ENCODE results near the gene SUSD4. TPM values are rescaled to one million over a fixed set of nuclear protein-coding genes. Genes with fewer than 3 reads are reported as not detected.

SUSD4 gene
- total RNA-seq, 3 donors from 2014 or later (not counting 1 experiment from before 2014, with no cell fraction given), result 0.60 to 1.1 TPM; not detected in 1

GRCh38 chr1:223299553-223299952, 64.4 kb downstream of the SUSD4 start:
- Mint-ChIP-seq H3K4me3 (no peak overlapping the region), H3K9me3 (peaks cover 0 to 5% of the 10 kb centered on the region in 2 donors), H3K36me3 (peaks cover 6% of the 10 kb centered on the region), H3K4me1 (peaks cover 5 to 9% of the 10 kb centered on the region in 2 donors), H3K27me3 (ENCODE audit: low read depth in 2 of 2) (no peaks in the 10 kb centered on the region), H3K27ac (no peak overlapping the region)
- DNase-seq (no peak), ATAC-seq (no peak)
- intact Hi-C loops (cut with micrococcal nuclease), result no loop called here
- WGBS (ENCODE audit: insufficient coverage), result 54% methylated on average over 1 of the region's 1 CpG
- Histone ChIP-seq H3K9me3 (ENCODE audit: control insufficient read depth, insufficient read depth, low read length) (peaks cover 7% of the 10 kb centered on the region), H3K27me3 (ENCODE audit: control insufficient read depth, insufficient read depth, low read length) (no peaks in the 10 kb centered on the region), H3K4me1 (ENCODE audit: control insufficient read depth, insufficient read depth, low read length) (no peaks in the 10 kb centered on the region), H3K4me3 (ENCODE audit: low read length) (no peak overlapping the region), H3K36me3 (ENCODE audit: control insufficient read depth, insufficient read depth, low read length) (no peaks in the 10 kb centered on the region), H3K27ac (ENCODE audit: low read length) (no peak overlapping the region)
- no peak for TF ChIP-seq CTCF (IDR thresholded peaks at IDR 0.05)

GRCh38 chr1:223298701-223299100, 65.3 kb downstream of the SUSD4 start:
- intact Hi-C loops (cut with micrococcal nuclease), result no loop called here
- no peaks in the 10 kb centered on the region for H3K27me3 Mint-ChIP-seq (ENCODE audit: low read depth in 2 of 2)
- Histone ChIP-seq H3K27me3 (ENCODE audit: control insufficient read depth, insufficient read depth, low read length) (no peaks in the 10 kb centered on the region), H3K4me3 (ENCODE audit: low read length) (no peak overlapping the region), H3K36me3 (ENCODE audit: control insufficient read depth, insufficient read depth, low read length) (no peaks in the 10 kb centered on the region), H3K4me1 (ENCODE audit: control insufficient read depth, insufficient read depth, low read length) (no peaks in the 10 kb centered on the region), H3K9me3 (ENCODE audit: control insufficient read depth, insufficient read depth, low read length) (peaks cover 7% of the 10 kb centered on the region), H3K27ac (ENCODE audit: low read length) (no peak overlapping the region)
- WGBS (ENCODE audit: insufficient coverage), result 77% methylated on average over 5 of the region's 5 CpGs
- no peak overlapping the region for H3K27ac Mint-ChIP-seq
- no peak for TF ChIP-seq CTCF (IDR thresholded peaks at IDR 0.05)
- no peak overlapping the region for H3K4me3 Mint-ChIP-seq
- H3K4me1 Mint-ChIP-seq, result peaks cover 5 to 9% of the 10 kb centered on the region in 2 donors
- no peak for ATAC-seq
- no peak for DNase-seq
- peaks cover 6% of the 10 kb centered on the region for H3K36me3 Mint-ChIP-seq
- peaks cover 0 to 3% of the 10 kb centered on the region in 2 donors for H3K9me3 Mint-ChIP-seq

GRCh38 chr1:223297800-223298199, 66.2 kb downstream of the SUSD4 start:
- Histone ChIP-seq H3K36me3 (ENCODE audit: control insufficient read depth, insufficient read depth, low read length) (no peaks in the 10 kb centered on the region), H3K27ac (ENCODE audit: low read length) (no peak overlapping the region), H3K9me3 (ENCODE audit: control insufficient read depth, insufficient read depth, low read length) (no peaks in the 10 kb centered on the region), H3K27me3 (ENCODE audit: control insufficient read depth, insufficient read depth, low read length) (no peaks in the 10 kb centered on the region), H3K4me3 (ENCODE audit: low read length) (no peak overlapping the region), H3K4me1 (ENCODE audit: control insufficient read depth, insufficient read depth, low read length) (no peaks in the 10 kb centered on the region)
- H3K36me3 Mint-ChIP-seq, result no peaks in the 10 kb centered on the region
- ATAC-seq (no peak), DNase-seq (no peak)
- intact Hi-C loops (cut with micrococcal nuclease), result no loop called here
- H3K27ac Mint-ChIP-seq, result no peak overlapping the region
- peaks cover 5 to 9% of the 10 kb centered on the region in 2 donors for H3K4me1 Mint-ChIP-seq
- H3K9me3 Mint-ChIP-seq, result no peaks in the 10 kb centered on the region
- no peak overlapping the region for H3K4me3 Mint-ChIP-seq
- H3K27me3 Mint-ChIP-seq (ENCODE audit: low read depth in 2 of 2), result peaks cover 0 to 5% of the 10 kb centered on the region in 2 donors
- 88% methylated on average over 1 of the region's 1 CpG for WGBS (ENCODE audit: insufficient coverage)
- no peak for TF ChIP-seq CTCF (IDR thresholded peaks at IDR 0.05)

- WGBS (ENCODE audit: insufficient coverage), result no CpG with 5 or more reads among the region's 2 CpGs
- H3K27me3 Mint-ChIP-seq (ENCODE audit: low read depth in 2 of 2), result peaks cover 7 to 9% of the 10 kb centered on the region in 2 donors
Observed at GRCh38 chr1:223291796-223292195, 72.2 kb downstream of the SUSD4 start.

More at GRCh38 chr1:223291796-223292195, 72.2 kb downstream of the SUSD4 start:
- no peak for TF ChIP-seq CTCF (IDR thresholded peaks at IDR 0.05)
- no peak for ATAC-seq
- H3K36me3 Mint-ChIP-seq, result no peaks in the 10 kb centered on the region
- H3K9me3 Mint-ChIP-seq, result no peaks in the 10 kb centered on the region
- no peak overlapping the region for H3K27ac Mint-ChIP-seq
- Histone ChIP-seq H3K36me3 (ENCODE audit: control insufficient read depth, insufficient read depth, low read length) (no peaks in the 10 kb centered on the region), H3K4me1 (ENCODE audit: control insufficient read depth, insufficient read depth, low read length) (no peaks in the 10 kb centered on the region), H3K27ac (ENCODE audit: low read length) (no peak overlapping the region), H3K9me3 (ENCODE audit: control insufficient read depth, insufficient read depth, low read length) (no peaks in the 10 kb centered on the region), H3K4me3 (ENCODE audit: low read length) (no peak overlapping the region), H3K27me3 (ENCODE audit: control insufficient read depth, insufficient read depth, low read length) (no peaks in the 10 kb centered on the region)
- H3K4me1 Mint-ChIP-seq, result no peaks in the 10 kb centered on the region
- DNase-seq, result no peak
- intact Hi-C loops (cut with micrococcal nuclease), result no loop called here
- no peak overlapping the region for H3K4me3 Mint-ChIP-seq

All from natural killer cell (primary cell).